SK-N-SH (cell line): ENCODE data around the gene CYP4F3. TPM values are rescaled to one million over a fixed set of nuclear protein-coding genes. Genes with fewer than 3 reads are reported as not detected.
A peak's percentile ranks its signal among the peaks of the same experiment; 100 is the strongest.

Experiments used
- CTCF ChIA-PET: fragments of 300-600, 350-600 bp; formaldehyde crosslinking; extraction: SDS; loops from one replicate; lab custom pipeline; 2021; lab: Yijun Ruan, JAX
- POLR2A ChIA-PET: fragments of 350-600 bp; sonication (Branson Sonifier 250); formaldehyde crosslinking; extraction: SDS; loops from one replicate; lab custom pipeline; 2020; ENCODE audit warnings: antibody characterized with exemption, inconsistent platforms; lab: Yijun Ruan, JAX
- DNase-seq: peaks from one replicate; pipeline ENCODE4 v3.0.0; 2012
- H2AFZ ChIP-seq: fragments of 200-600 bp; sonication (generic); 2 replicates; pipeline ENCODE4 v1.8.1; 2016; ENCODE audit warnings: antibody characterized with exemption, mild to moderate bottlenecking, low read depth
- H3F3A ChIP-seq: fragments of 200-600 bp; sonication (generic); replicated peaks from 2 replicates; pipeline ENCODE3; 2016; ENCODE audit warnings: antibody characterized with exemption, mild to moderate bottlenecking; ENCODE audit not compliant: insufficient read depth
- H3K27ac ChIP-seq, 2 experiments: fragments of 200-500 bp in 1 of 2; fragments of 200-600 bp in 1 of 2; sonication (Bioruptor generic) in 1 of 2; sonication (generic), shearing (Covaris generic) in 1 of 2; 2 replicates each; pipeline versions ENCODE4 v1.5.1 to v1.6.1; 2014 to 2016; ENCODE audit warnings: low read depth in 2 of 2, inconsistent platforms in 1 of 2, low read length in 1 of 2, mild to moderate bottlenecking in 1 of 2, mixed read lengths in 1 of 2
- H3K27me3 ChIP-seq: fragments of 200-600 bp; sonication (generic), shearing (Covaris generic); 2 replicates; pipeline ENCODE4 v1.6.1; 2016; ENCODE audit warnings: mixed run types; ENCODE audit not compliant: insufficient read depth
- H3K36me3 ChIP-seq, 2 experiments: fragments of 200-500 bp in 1 of 2; fragments of 200-600 bp in 1 of 2; sonication (Bioruptor generic) in 1 of 2; sonication (generic) in 1 of 2; replicated peaks in 1 of 2; 2 replicates each; pipeline versions ENCODE3 to v1.5.1; 2014 to 2016; ENCODE audit warnings: low read length in 1 of 2, mild to moderate bottlenecking in 1 of 2; ENCODE audit not compliant: insufficient read depth in 2 of 2, control insufficient read depth in 1 of 2
- H3K4me1 ChIP-seq, 2 experiments: fragments of 200-500 bp in 1 of 2; fragments of 200-600 bp in 1 of 2; sonication (Bioruptor generic) in 1 of 2; sonication (generic), shearing (Covaris generic) in 1 of 2; 2 replicates each; pipeline versions ENCODE4 v1.5.1 to v1.6.1; 2014 to 2016; ENCODE audit warnings: low read depth in 1 of 2, low read length in 1 of 2, mixed run types in 1 of 2; ENCODE audit not compliant: insufficient read depth in 2 of 2, control insufficient read depth in 1 of 2
- H3K4me2 ChIP-seq: fragments of 200-600 bp; sonication (generic), shearing (Covaris generic); 2 replicates; pipeline ENCODE4 v1.6.1; 2017; ENCODE audit warnings: mixed run types
- H3K4me3 ChIP-seq, 2 experiments: fragments of 200-500 bp in 1 of 2; fragments of 200-600 bp in 1 of 2; sonication (Bioruptor generic) in 1 of 2; sonication (generic), shearing (Covaris generic) in 1 of 2; 2 replicates each; pipeline versions ENCODE4 v1.5.1 to v1.8.1; 2014 to 2016; ENCODE audit warnings: low read depth in 2 of 2, inconsistent platforms in 1 of 2, low read length in 1 of 2, mild to moderate bottlenecking in 1 of 2, mixed read lengths in 1 of 2, moderate library complexity in 1 of 2
- H3K79me2 ChIP-seq: fragments of 200-600 bp; sonication (generic); 2 replicates; pipeline ENCODE4 v1.8.1; 2017; ENCODE audit warnings: mild to moderate bottlenecking; ENCODE audit not compliant: insufficient read depth
- H3K9ac ChIP-seq: fragments of 200-600 bp; sonication (generic); 2 replicates; pipeline ENCODE4 v1.6.1; 2017; ENCODE audit warnings: mixed run types
- H3K9me2 ChIP-seq: fragments of 200-600 bp; sonication (generic); 2 replicates; pipeline ENCODE4 v1.6.1; 2017; ENCODE audit warnings: mixed run types
- H3K9me3 ChIP-seq: fragments of 200-600 bp; sonication (generic); 2 replicates; pipeline ENCODE4 v1.6.1; 2017; ENCODE audit warnings: mixed run types, mild to moderate bottlenecking, moderate library complexity
- H4K20me1 ChIP-seq: fragments of 200-600 bp; sonication (generic); 2 replicates; pipeline ENCODE4 v1.6.1; 2017; ENCODE audit warnings: mild to moderate bottlenecking, mixed run types; ENCODE audit not compliant: insufficient read depth
- ELF1 ChIP-seq: IDR thresholded peaks from 2 replicates; pipeline ENCODE4 v1.4.0; 2012
- EP300 ChIP-seq, 2 experiments: IDR thresholded peaks; 2 replicates each; pipeline versions ENCODE4 v1.4.0 to v1.6.1; 2012; ENCODE audit warnings: borderline replicate concordance in 1 of 2, low read depth in 1 of 2, low read length in 1 of 2
- EZH2phosphoT487 ChIP-seq: fragments of 200-600 bp; sonication (generic); IDR thresholded peaks from 2 replicates; pipeline ENCODE4 v1.6.1; 2017; ENCODE audit warnings: low read depth, mixed run types, mild to moderate bottlenecking, antibody characterized with exemption, moderate library complexity, borderline replicate concordance
- FOSL2 ChIP-seq: IDR thresholded peaks from 2 replicates; pipeline ENCODE4 v1.4.0; 2012; ENCODE audit warnings: low read depth, mild to moderate bottlenecking, moderate library complexity, borderline replicate concordance
- FOXM1 ChIP-seq: IDR thresholded peaks from 2 replicates; pipeline ENCODE4 v1.4.0; 2012; ENCODE audit warnings: low read depth, mild to moderate bottlenecking
- GABPA ChIP-seq: IDR thresholded peaks from 2 replicates; pipeline ENCODE4 v1.4.0; 2012; ENCODE audit warnings: low read depth, mild to moderate bottlenecking
- JUND ChIP-seq: IDR thresholded peaks from 2 replicates; pipeline ENCODE4 v1.4.0; 2012
- MEF2A ChIP-seq: IDR thresholded peaks from 2 replicates; pipeline ENCODE4 v1.4.0; 2012; ENCODE audit warnings: low read depth, borderline replicate concordance
- MXI1 ChIP-seq: IDR thresholded peaks from 2 replicates; pipeline ENCODE4 v1.6.1; 2012; ENCODE audit warnings: mild to moderate bottlenecking, low read depth, low read length, improper control_type of control experiment
- NFIC ChIP-seq: IDR thresholded peaks from 2 replicates; pipeline ENCODE4 v1.4.0; 2012; ENCODE audit warnings: borderline replicate concordance
- NRF1 ChIP-seq: IDR thresholded peaks from 2 replicates; pipeline ENCODE4 v1.6.1; 2012; ENCODE audit warnings: low read depth, mild to moderate bottlenecking, low read length
- RAD21 ChIP-seq: IDR thresholded peaks from 2 replicates; pipeline ENCODE4 v1.6.1; 2012; ENCODE audit warnings: mild to moderate bottlenecking, low read length
- SMC3 ChIP-seq: IDR thresholded peaks from 2 replicates; pipeline ENCODE4 v1.6.1; 2012; ENCODE audit warnings: low read depth, low read length, improper control_type of control experiment
- WGBS: methylation state at CpG from one replicate; pipeline ENCODE4 v1.1.6; 2017; ENCODE audit warnings: low lambda C conversion rate; 5-methylcytosine and 5-hydroxymethylcytosine counted together
- polyA plus RNA-seq, 3 experiments: library from polyadenylated mRNA; depleted of rRNA; stranded (reverse); fragments of >200 nt; gene quantifications; 2 replicates each; pipeline ENCODE4 v1.2.3, GENCODE V29; 2012
- TF ChIP-seq, protein P1 (sequence below): IDR thresholded peaks from 2 replicates; pipeline ENCODE4 v1.6.1; 2012; ENCODE audit warnings: mild to moderate bottlenecking, low read depth, low read length, moderate library complexity
- TF ChIP-seq, protein P2 (sequence below): IDR thresholded peaks from 2 replicates; pipeline ENCODE4 v1.4.0; 2012; ENCODE audit warnings: low read depth, borderline replicate concordance
- TF ChIP-seq, protein P3 (sequence below): fragments of 150-350 bp; IDR thresholded peaks from 2 replicates; pipeline ENCODE4 v1.6.1; 2017; ENCODE audit warnings: antibody characterized with exemption, low read length, low read depth, borderline replicate concordance
- TF ChIP-seq, protein P4 (sequence below): fragments of 200-600 bp; sonication (generic); IDR thresholded peaks from 2 replicates; pipeline ENCODE4 v1.6.1; 2017; ENCODE audit warnings: antibody characterized with exemption, mild to moderate bottlenecking, moderate library complexity
- TF ChIP-seq, protein P5 (sequence below): fragments of 150-350 bp; IDR thresholded peaks from 2 replicates; pipeline ENCODE4 v1.6.1; 2016; ENCODE audit warnings: mild to moderate bottlenecking, low read depth, low read length

Gene CYP4F3
- polyA plus RNA-seq, 1 of the 3 experiments (the other 2 are of a cell fraction): 0.08 TPM

DNA sequence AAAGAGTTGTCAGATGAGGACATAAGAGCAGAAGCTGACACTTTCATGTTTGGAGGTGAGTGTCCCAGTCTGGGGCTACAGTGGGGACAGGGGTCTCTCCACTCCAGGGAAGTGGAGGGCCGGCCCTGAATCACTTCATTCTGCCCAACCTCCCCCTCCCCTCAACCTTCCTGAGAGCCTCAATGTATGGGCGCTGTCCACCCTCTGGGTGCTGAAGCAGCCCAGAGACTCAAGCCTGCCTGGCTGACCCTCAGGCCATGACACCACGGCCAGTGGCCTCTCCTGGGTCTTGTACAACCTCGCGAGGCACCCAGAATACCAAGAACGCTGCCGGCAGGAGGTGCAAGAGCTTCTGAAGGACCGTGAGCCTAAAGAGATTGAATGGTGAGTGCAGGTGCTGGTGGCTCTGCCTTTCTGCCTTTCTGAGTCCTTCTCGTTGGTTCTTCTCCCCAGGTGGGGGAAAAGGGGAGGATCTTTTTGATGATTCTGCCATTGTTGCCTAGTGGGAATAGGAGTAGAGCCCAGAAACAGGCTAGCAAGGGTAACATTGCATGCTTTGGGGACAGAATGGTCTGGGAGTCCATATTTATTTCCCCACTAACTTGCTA lies 16.9 kb upstream of the CYP4F3 start:
- ChIA-PET POLR2A (no interaction called here), CTCF (no interaction called here)
- no peak for DNase-seq
- Histone ChIP-seq H3K36me3 (no peaks in the 10 kb centered on the region), H3K79me2 (no peaks in the 10 kb centered on the region), H3K4me3 (no peak overlapping the region), H3K4me2 (no peak overlapping the region), H3K4me1 (no peaks in the 10 kb centered on the region), H3F3A (no peaks in the 10 kb centered on the region), H4K20me1 (no peaks in the 10 kb centered on the region), H2AFZ (no peak overlapping the region), H3K9ac (no peak overlapping the region), H3K9me2 (no peaks in the 10 kb centered on the region), H3K27me3 (no peaks in the 10 kb centered on the region; the same call in 1 of the 2 replicates), H3K27ac (no peak overlapping the region), H3K9me3 (no peaks in the 10 kb centered on the region)
- no peak for TF ChIP-seq NRF1
- TF ChIP-seq, protein P1, sequence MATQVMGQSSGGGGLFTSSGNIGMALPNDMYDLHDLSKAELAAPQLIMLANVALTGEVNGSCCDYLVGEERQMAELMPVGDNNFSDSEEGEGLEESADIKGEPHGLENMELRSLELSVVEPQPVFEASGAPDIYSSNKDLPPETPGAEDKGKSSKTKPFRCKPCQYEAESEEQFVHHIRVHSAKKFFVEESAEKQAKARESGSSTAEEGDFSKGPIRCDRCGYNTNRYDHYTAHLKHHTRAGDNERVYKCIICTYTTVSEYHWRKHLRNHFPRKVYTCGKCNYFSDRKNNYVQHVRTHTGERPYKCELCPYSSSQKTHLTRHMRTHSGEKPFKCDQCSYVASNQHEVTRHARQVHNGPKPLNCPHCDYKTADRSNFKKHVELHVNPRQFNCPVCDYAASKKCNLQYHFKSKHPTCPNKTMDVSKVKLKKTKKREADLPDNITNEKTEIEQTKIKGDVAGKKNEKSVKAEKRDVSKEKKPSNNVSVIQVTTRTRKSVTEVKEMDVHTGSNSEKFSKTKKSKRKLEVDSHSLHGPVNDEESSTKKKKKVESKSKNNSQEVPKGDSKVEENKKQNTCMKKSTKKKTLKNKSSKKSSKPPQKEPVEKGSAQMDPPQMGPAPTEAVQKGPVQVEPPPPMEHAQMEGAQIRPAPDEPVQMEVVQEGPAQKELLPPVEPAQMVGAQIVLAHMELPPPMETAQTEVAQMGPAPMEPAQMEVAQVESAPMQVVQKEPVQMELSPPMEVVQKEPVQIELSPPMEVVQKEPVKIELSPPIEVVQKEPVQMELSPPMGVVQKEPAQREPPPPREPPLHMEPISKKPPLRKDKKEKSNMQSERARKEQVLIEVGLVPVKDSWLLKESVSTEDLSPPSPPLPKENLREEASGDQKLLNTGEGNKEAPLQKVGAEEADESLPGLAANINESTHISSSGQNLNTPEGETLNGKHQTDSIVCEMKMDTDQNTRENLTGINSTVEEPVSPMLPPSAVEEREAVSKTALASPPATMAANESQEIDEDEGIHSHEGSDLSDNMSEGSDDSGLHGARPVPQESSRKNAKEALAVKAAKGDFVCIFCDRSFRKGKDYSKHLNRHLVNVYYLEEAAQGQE: peak; percentile 94
- WGBS: 0% methylated on average over 8 of the region's 9 CpGs

DNA sequence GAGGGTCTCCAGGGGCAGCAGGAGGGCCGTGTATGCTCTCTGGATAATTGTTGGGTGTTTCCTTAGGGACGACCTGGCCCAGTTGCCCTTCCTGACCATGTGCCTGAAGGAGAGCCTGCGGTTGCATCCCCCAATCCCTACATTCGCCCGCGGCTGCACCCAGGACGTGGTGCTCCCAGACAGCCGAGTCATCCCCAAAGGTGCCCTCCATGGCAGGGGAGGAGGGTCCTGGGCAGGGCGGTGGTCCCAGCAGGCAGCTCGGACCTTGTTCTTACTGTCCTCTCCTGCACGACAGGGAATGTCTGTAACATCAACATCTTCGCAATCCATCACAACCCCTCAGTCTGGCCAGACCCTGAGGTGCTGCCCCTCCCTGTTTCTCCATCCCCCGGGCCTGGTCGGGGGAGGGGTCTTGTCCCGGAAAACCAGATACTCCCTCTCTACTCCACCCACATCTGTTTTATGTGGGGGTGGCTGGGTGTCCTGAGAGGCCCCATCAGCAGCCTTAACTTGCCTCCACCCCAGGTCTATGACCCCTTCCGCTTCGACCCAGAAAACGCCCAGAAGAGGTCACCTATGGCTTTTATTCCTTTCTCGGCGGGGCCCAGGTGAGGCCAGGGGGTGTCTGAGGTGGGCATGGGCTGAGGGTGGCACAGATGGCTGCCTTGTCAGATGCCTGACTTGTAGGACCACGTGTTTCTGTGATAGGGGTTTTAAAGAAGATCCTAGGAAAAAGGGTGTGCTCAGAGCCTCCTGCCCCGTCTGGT lies 12.3 kb upstream of the CYP4F3 start:
- H3K4me3 ChIP-seq: no peak overlapping the region
- no peaks in the 10 kb centered on the region for H3F3A ChIP-seq
- no peaks in the 10 kb centered on the region for H3K4me1 ChIP-seq
- 16% methylated on average over 17 of the region's 22 CpGs for WGBS
- DNase-seq: no peak
- no peaks in the 10 kb centered on the region for H3K36me3 ChIP-seq
- H3K27ac ChIP-seq: no peak overlapping the region
- no peak overlapping the region for H2AFZ ChIP-seq
- no peaks in the 10 kb centered on the region for H3K9me2 ChIP-seq
- H3K79me2 ChIP-seq: no peaks in the 10 kb centered on the region
- ChIA-PET POLR2A (no interaction called here), CTCF (no interaction called here)
- H3K9me3 ChIP-seq: no peaks in the 10 kb centered on the region
- no peaks in the 10 kb centered on the region; the same call in 1 of the 2 replicates for H3K27me3 ChIP-seq
- no peak overlapping the region for H3K9ac ChIP-seq
- no peaks in the 10 kb centered on the region for H4K20me1 ChIP-seq
- no peak overlapping the region for H3K4me2 ChIP-seq
- TF ChIP-seq FOSL2: no peak
- no peak for TF ChIP-seq EZH2phosphoT487
- TF ChIP-seq, protein P2, sequence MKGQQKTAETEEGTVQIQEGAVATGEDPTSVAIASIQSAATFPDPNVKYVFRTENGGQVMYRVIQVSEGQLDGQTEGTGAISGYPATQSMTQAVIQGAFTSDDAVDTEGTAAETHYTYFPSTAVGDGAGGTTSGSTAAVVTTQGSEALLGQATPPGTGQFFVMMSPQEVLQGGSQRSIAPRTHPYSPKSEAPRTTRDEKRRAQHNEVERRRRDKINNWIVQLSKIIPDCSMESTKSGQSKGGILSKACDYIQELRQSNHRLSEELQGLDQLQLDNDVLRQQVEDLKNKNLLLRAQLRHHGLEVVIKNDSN: no peak
- no peak for TF ChIP-seq JUND
- TF ChIP-seq EP300 (IDR thresholded peaks at IDR 0.05; ENCODE audit: borderline replicate concordance in 1 of 2, low read depth in 1 of 2, low read length in 1 of 2): no peak
- TF ChIP-seq, protein P3, sequence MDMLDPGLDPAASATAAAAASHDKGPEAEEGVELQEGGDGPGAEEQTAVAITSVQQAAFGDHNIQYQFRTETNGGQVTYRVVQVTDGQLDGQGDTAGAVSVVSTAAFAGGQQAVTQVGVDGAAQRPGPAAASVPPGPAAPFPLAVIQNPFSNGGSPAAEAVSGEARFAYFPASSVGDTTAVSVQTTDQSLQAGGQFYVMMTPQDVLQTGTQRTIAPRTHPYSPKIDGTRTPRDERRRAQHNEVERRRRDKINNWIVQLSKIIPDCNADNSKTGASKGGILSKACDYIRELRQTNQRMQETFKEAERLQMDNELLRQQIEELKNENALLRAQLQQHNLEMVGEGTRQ: no peak
- no peak for TF ChIP-seq RAD21
- TF ChIP-seq MEF2A: no peak
- TF ChIP-seq, protein P4, sequence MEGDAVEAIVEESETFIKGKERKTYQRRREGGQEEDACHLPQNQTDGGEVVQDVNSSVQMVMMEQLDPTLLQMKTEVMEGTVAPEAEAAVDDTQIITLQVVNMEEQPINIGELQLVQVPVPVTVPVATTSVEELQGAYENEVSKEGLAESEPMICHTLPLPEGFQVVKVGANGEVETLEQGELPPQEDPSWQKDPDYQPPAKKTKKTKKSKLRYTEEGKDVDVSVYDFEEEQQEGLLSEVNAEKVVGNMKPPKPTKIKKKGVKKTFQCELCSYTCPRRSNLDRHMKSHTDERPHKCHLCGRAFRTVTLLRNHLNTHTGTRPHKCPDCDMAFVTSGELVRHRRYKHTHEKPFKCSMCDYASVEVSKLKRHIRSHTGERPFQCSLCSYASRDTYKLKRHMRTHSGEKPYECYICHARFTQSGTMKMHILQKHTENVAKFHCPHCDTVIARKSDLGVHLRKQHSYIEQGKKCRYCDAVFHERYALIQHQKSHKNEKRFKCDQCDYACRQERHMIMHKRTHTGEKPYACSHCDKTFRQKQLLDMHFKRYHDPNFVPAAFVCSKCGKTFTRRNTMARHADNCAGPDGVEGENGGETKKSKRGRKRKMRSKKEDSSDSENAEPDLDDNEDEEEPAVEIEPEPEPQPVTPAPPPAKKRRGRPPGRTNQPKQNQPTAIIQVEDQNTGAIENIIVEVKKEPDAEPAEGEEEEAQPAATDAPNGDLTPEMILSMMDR: no peak
- TF ChIP-seq NRF1: no peak
- no peak for TF ChIP-seq ELF1
- TF ChIP-seq FOXM1: no peak
- TF ChIP-seq, protein P5, sequence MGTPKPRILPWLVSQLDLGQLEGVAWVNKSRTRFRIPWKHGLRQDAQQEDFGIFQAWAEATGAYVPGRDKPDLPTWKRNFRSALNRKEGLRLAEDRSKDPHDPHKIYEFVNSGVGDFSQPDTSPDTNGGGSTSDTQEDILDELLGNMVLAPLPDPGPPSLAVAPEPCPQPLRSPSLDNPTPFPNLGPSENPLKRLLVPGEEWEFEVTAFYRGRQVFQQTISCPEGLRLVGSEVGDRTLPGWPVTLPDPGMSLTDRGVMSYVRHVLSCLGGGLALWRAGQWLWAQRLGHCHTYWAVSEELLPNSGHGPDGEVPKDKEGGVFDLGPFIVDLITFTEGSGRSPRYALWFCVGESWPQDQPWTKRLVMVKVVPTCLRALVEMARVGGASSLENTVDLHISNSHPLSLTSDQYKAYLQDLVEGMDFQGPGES: no peak
- TF ChIP-seq GABPA: no peak
- TF ChIP-seq SMC3: no peak
- no peak for TF ChIP-seq NFIC
- TF ChIP-seq MXI1: no peak
